GM12892 (cell line): Measurements from ENCODE around the gene TM9SF4.
A peak's percentile ranks its signal among the peaks of the same experiment; 100 is the strongest.

Experiments
- DNase-seq: peaks from one replicate; pipeline ENCODE4 v3.0.0; 2011; ENCODE audit not compliant: insufficient read length
- FAIRE-seq: peaks from 2 replicates; lab custom pipeline; 2011; peaks lifted over from hg19 to GRCh38; lab: Jason Lieb, UNC
- POLR2A ChIP-seq: IDR thresholded peaks from 2 replicates; pipeline ENCODE4 v1.6.1; 2011; ENCODE audit warnings: low read depth, low read length, control low read depth
- POLR2AphosphoS5 ChIP-seq: IDR thresholded peaks from 2 replicates; pipeline ENCODE4 v1.6.1; 2011; ENCODE audit warnings: low read depth, low read length, control low read depth
- TAF1 ChIP-seq: IDR thresholded peaks from 2 replicates; pipeline ENCODE4 v1.6.1; 2011; ENCODE audit warnings: low read depth, mild to moderate bottlenecking, control low read depth, low read length, borderline replicate concordance

TM9SF4 gene

DNA sequence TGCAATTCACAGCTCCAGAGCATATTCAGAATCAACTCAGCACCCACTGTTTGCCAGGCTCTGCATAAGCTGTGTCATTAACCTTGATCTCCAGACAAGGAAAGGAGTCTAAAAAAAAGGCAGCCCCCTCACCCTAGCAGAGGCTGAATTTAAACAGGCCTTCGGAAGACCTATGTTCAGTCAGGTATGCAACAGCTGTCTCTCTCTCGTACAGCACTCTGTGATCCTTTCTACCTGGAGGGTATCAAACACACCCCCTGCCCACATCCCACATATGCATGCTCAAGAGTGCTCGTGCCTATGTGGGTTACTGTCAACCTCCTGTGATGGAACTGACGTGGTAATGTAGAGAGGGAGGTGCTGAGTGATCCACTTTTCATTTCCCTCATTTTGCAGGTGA lies 89.5 kb downstream of the TM9SF4 start:
- no peak for DNase-seq
- no peak for FAIRE-seq
- TF ChIP-seq POLR2AphosphoS5 (no peak), TAF1 (no peak), POLR2A (no peak)

DNA sequence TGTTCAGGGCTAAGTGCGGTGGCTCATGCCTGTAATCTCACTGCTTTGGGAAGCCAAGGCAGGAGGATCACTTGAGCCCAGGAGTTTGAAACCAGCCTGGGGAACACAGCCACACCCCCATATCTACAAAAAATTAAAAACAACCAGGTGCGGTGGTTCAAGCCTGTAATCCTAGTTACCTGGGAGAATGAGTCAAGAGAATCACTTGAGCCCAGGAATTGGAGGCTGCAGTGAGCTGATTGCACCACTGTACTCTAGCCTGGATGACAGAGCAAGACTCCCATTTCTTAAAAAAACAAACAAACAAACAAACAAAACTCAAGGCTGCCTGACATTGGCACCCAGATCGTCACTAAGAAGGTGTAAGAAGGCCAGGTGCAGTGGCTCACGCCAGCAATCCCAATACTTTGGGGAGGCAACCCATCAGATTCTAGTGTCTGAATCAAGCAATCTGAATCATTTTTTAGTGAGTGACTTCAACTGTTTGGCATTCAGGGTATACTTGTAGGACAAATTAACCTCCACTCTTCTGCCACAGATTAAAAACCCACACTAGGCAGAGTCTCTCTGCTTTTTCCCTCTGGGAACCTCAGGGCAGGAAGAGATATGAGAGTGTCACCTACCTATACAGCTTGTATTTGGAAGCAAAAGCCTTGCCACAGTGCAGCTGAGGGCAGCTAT lies 91.9 kb downstream of the TM9SF4 start:
- no peak for DNase-seq
- FAIRE-seq = no peak
- TF ChIP-seq TAF1 (no peak), POLR2AphosphoS5 (no peak), POLR2A (no peak)

DNA sequence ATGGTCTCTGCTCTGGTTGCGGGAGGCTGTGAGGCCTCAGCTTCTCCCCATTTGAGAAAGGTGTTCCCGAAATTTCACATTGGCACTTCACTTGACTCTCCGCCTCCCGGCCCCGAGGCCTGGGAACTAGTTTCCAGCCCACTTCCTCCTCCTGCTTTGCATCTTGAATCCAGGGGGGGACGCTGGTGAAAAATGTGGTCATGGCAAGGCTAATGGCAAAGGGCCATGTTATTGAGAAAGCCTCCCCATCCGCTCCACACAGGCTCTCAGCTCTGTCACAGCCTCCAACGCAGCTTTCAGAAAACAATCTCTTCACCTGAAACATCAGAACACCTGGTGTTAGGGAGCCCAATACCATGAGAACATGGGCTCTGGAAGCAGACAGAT lies 92.5 kb downstream of the TM9SF4 start:
- DNase-seq (no peak), FAIRE-seq (no peak)
- TF ChIP-seq TAF1 = no peak
- 0 out of 2 replicates have a peak, but pooled peaks have one; percentile 23 for TF ChIP-seq POLR2A

DNA sequence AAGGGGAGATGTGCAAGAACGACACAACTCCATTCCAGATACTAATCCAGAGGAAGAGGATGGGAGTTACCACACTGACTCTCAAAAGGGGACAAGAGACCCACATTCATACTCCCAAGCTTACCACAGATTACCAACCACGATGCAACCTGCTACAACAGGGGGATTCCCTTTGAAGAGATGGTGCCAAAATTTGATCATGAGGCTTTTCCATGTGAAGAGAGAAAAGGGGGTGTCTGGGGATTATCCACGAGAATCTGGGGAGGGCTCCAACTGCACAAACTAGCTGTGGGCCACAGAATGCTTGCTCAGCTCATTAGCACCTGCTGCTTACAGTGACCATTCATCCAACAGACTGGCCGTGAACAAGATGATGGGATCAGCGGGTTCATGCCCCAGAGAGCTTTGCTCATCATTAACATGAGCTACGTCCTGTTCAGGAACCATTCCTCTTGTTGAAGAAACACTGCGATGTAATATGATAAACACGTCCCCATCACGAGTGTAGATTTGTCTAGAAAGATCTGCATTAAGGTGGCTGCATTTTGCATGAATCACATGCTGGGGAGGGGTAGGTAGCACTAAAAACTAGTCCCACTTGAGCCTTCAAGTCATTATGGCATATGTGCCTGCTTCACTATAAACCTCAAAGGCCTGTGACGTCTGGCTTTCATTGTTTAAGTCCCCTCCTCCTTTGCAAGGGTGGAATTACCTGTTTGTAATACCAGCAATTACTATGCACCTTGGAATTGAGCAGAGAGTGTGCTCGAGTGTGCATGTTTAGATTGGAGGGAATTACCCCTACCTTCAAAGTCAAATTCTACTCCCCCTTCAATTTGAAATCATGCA lies 94.1 kb downstream of the TM9SF4 start:
- DNase-seq = no peak
- no peak for FAIRE-seq
- TF ChIP-seq POLR2A (no peak), TAF1 (no peak), POLR2AphosphoS5 (no peak)

DNA sequence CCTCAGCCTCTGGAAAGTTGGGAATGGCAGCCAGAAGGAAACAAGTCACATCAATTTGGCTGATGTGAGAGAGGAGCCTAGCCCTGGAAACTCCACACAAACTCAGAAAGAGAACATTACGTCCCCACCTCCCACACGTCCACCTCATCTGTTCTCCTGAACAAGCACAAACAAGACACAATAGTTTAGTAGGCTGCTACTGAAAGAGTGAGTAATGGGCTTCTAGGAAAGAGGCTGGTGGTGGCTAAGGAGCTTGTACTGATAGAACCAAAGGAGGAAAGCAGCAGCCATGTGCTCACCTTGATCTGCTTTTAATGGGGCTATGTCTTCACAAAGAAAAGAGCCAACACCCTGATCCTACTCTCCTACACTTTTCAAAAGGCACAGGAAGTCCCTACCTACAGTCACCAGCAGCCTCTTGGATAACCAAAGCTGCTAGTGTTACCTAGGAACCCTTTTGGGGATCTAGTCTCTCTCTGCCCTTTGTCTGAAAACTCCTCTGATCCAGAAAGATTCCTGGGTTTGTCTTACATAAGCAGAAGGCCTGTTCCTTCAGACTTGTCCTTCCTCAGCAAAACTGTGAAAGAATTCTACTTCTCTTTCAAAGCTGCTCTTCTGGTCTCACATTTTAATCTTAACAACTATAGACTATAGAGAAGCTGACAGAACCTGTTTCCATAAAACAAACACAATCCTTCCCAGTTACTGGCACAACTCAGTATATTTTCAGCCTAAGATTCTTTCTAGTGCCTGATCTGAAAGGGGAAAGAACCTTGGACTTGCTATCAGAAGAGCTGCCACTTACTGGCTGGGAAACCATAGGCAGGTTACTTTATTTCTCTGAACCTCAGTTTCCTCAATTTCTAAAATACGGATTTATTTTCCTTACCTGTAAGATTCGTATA lies 94.9 kb downstream of the TM9SF4 start:
- FAIRE-seq = no peak
- DNase-seq = no peak
- TF ChIP-seq POLR2A (no peak), POLR2AphosphoS5 (no peak), TAF1 (no peak)

DNA sequence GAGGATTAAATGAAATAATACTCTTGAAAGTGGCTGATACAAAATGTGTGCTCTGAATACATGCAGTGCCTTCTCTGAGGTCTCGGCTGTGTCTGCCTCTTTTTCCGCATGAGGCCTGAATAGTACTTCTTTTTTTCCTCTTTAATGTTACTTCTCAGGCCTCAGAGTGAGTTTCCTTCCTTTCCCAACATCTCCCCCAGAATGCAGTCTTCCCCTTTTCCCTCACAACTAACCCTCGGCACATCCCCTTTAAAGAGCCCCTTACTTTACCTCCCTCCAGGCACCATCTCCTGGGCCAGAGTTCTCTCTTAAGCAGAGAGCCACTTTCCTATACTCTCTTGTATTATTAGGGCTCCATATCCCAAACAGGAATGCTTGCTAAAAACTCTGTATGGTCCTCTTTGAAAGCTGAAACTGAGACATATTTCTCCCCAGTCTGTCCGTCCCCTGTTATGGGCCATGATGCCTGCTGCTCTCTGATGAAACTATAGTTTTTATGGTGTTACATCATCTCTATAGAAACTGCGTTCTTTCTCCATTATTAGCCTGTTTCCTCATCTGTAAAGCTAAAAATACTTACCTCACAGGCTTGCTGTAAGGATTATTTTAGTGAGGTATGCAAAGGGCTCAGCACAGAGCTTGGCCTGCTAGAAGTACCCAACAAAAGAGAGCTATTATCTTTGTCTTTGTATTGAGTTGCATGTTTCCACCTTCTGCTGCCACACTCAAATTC lies 95.8 kb downstream of the TM9SF4 start:
- 0 out of 2 replicates have a peak, but pooled peaks have one; percentile 8 for TF ChIP-seq POLR2A
- TF ChIP-seq POLR2AphosphoS5 = no peak
- no peak for FAIRE-seq
- no peak for DNase-seq

DNA sequence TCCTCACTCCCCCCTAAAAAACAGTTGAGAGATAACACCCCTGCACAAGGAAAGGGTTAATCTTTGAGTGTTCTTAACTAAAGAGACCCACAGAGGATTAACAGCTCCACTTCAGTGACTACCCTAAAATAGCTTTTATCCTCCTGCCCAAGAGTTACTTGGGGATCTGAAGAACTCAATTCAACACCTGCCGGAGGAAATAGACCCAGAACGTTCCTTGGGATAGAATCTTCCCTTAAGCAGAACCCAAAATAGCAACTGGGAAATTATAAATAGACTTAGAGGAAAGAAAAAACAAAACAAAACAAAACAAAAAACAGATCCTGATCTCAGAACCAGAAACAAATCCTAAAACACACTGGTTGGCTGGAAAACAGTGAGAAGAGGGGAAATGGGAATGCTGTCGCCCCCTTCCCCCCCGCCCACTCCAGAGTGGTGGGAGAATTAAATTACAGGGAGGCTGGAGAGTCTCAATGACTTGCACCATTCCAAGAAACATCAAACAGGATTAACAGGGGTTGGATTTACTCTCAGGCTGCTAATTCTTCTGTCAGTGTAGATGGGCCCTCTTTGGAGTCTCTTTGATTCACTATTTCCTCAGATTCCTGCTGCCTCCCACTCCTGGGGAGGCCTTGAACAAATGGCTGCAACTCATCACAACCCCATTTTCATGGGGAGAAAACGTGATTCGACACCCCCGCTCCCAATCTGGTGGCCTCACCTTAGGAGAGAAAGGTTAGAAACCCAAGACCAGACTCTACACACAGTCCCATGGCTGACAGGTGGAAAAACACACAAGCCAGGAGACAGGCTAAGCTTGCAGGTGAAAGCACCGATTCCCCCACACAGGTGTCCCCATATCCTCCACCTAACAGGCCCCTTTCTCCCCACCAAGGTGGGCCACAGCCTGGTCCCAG lies 96.6 kb downstream of the TM9SF4 start:
- DNase-seq (no peak), FAIRE-seq (no peak)
- TF ChIP-seq POLR2A = no peak
- TF ChIP-seq TAF1 = no peak
- no peak for TF ChIP-seq POLR2AphosphoS5

DNA sequence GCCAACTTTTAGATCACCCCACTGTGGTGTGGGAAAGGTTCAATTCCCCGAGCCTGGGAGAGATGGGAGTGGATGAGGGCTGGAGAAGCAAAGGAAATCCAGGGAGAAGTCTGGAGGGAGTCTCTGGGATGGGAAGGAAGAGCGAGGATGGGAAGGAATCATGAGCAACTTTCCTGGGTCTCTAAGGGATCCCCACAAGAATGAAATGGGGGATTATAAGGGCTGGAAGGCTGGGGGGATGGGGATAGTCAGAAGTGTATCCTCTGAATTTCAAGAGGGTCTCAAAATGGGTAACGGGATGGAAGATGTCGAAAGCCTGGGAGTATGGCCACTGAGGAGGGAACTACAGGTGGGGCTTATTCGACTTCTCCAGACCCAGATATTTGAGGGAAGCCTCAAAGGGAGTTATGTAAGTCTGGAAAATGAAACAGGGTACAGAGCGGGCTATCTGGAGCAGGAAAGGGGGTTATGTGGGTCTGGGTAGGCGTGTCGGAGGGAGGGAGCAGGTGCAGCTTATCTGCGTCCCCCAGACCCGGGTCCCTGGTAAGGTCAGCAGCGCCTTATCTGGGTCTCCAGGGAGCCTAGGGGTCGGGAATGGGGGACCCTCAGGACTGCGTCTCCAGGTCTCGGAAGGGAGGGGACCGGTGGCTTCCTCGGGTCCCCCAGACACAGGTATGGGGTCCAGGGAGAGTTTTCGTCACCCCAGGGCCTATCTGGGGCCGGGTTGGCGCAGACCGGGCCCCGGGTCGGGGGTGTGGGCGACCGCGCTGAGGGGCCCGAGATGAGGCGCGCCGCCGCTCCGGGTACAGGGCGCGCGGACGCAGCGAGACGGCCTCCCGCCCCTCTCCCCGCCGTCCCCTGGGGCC lies 97.5 kb downstream of the TM9SF4 start:
- FAIRE-seq (no peak), DNase-seq (no peak)
- no peak for TF ChIP-seq TAF1
- TF ChIP-seq POLR2AphosphoS5 = 0 out of 2 replicates have a peak, but pooled peaks have one; percentile 3

DNA sequence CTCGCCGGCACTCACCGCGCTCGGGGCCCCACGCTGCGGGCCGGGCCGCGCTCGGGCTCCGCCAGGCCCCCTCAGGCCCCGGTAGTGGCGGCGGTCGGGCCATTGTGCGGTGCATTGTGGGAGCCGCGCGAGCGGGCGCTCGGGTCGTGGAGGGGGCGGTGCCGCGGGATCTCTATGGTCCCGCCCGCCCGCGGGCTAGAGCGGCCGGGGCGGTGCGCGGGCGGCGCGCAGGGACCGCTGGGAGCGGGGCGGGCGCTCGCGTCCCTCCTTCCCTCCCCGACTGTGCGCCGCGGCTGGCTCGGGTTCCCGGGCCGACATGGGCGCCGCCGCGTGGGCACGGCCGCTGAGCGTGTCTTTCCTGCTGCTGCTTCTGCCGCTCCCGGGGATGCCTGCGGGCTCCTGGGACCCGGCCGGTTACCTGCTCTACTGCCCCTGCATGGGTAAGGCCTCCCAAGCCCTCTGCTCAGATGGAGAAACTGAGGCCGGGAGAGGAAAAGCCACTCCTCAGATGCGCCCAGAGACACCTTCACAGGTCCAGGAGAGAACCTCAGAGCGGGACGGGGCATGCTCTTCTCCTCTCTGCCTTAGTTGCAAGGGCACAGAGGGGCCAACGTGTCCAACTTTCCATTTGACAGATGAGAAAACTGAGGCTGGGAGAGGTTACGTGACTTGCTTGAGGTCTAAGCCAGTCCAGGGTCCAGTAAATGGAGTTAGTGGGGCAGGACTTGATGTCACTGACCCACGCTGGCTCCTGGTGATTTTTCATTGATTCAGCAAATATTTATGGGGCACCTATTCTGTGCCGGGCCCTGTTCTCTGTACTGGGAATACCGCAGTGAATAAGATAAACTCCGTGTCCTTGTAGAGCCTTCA lies 98.3 kb downstream of the TM9SF4 start, which contains the start of the genes PLAGL2 and POFUT1:
PLAGL2 (minus strand) TSS at position 118 of the 873 bp plus-strand sequence. CDS start 5,565 bp downstream, outside the sequence.
POFUT1 (plus strand) TSS at position 255 of the 873 bp plus-strand sequence; CDS start at position 317, 62 bp downstream.
- peak; percentile 97 for TF ChIP-seq TAF1
- peak; percentile 68 for TF ChIP-seq POLR2AphosphoS5
- TF ChIP-seq POLR2A = peak; percentile 92
- peak; percentile 98 for DNase-seq
- peak; percentile 60 for FAIRE-seq
